ENCODE data around the gene ITM2A.

The ITM2A gene

GRCh38 chrX:79366873-79367749, at the start of gene ITM2A:
Gene ITM2A (minus strand): TSS chrX:79367334. CDS start chrX:79367215, 119 bp downstream.
- peak; percentile 43 to 69 (median 56) for DNase-seq

- no peak for DNase-seq
Measured at GRCh38 chrX:79415056-79415455, 47.9 kb upstream of the ITM2A start.

- no peak for DNase-seq
Measured at GRCh38 chrX:79413963-79414362, 46.8 kb upstream of the ITM2A start.

GRCh38 chrX:79412972-79413371, 45.8 kb upstream of the ITM2A start:
- peak in 3 of 6 experiments; percentile 21 to 62 (median 57) for DNase-seq

GRCh38 chrX:79412166-79412565, 45.0 kb upstream of the ITM2A start:
- DNase-seq = no peak

- no peak for DNase-seq
Measured at GRCh38 chrX:79409657-79410056, 42.5 kb upstream of the ITM2A start.

- DNase-seq = no peak
Measured at GRCh38 chrX:79408623-79409322, 41.6 kb upstream of the ITM2A start.

GRCh38 chrX:79400623-79401022, 33.5 kb upstream of the ITM2A start:
- peak in 3 of 6 experiments; percentile 16 to 25 (median 19) for DNase-seq

- no peak for DNase-seq
Measured at GRCh38 chrX:79375340-79375739, 8.2 kb upstream of the ITM2A start.

- no peak for DNase-seq
Measured at GRCh38 chrX:79371640-79372039, 4.5 kb upstream of the ITM2A start.

GRCh38 chrX:79371101-79371500, 4.0 kb upstream of the ITM2A start:
- no peak for DNase-seq

- DNase-seq = no peak
Measured at GRCh38 chrX:79369871-79370270, 2.7 kb upstream of the ITM2A start.

- DNase-seq = no peak
Measured at GRCh38 chrX:79368441-79368840, 1.3 kb upstream of the ITM2A start.

- peak in 2 of 6 experiments; percentile 13 to 20 for DNase-seq
Measured at GRCh38 chrX:79367907-79368306, 773 bp upstream of the ITM2A start.

- DNase-seq = peak in 1 of 6 experiments; percentile 15
Measured at GRCh38 chrX:79366556-79366872, 620 bp downstream of the ITM2A start.

- peak in 1 of 6 experiments; percentile 10 for DNase-seq
Measured at GRCh38 chrX:79365591-79365990, 1.5 kb downstream of the ITM2A start.

GRCh38 chrX:79364306-79364705, 2.8 kb downstream of the ITM2A start:
- DNase-seq = no peak

- peak in 4 of 6 experiments; percentile 0 to 57 (median 52) for DNase-seq
Measured at GRCh38 chrX:79361192-79361870, 5.8 kb downstream of the ITM2A start.

- DNase-seq = peak in 3 of 6 experiments; percentile 29 to 33 (median 31)
Measured at GRCh38 chrX:79336869-79337815, 30.0 kb downstream of the ITM2A start.

GRCh38 chrX:79330022-79330421, 37.1 kb downstream of the ITM2A start:
- no peak for DNase-seq

- peak; percentile 6 to 57 (median 26) for DNase-seq
Measured at GRCh38 chrX:79325263-79325958, 41.7 kb downstream of the ITM2A start.
